ENCODE results near the gene APOL1.

The APOL1 gene

DNA sequence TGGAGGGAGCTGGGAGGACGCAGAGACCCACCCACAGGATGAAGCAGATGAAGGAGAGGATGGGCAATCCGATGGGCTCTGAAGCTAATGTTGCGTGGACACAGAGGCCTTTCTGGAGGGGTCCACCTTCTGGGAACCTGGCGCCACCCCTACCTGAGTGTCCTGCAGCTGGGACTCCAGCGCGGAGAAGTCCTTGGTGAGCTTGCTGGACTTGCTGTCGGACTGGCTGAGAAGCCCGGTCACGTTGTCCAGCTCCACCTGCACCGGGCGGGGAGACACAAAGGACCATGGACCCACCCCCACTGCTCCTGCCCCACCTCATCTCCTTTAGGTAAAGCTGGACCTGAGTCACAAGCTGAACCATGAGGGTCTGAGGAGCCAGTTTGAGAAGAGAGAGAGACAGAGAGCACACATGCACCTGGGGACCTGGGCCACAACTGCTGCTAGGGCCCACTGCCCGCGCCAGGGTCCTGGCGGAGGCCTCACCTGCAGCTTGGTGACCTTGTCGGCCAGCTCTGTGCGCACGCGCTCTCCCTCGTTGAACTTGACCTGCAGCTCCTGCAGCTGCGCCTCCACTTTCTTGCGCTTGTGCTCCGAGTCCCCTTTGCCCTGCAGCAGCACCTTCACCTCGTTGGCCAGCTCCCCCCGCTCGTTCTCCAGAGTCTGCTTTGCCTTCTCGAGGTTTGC, 40.8 kb downstream of the APOL1 start:
- no peak for DNase-seq

DNA sequence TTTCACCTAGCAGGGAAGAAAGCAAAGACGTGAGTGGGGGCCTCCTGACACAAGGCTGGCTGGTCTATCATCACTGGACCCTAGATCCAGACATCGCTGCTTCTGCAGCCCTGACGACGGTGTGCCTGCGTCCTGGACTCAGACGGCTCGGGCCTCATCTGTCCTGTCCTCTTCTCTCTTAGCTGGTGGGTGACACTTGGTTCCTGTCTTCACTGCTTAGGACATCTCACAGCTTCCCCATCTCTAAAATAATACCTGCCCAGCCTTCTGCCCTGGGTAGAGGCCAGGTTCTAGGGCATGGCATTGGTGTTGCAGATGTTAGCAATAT, 41.3 kb downstream of the APOL1 start:
- DNase-seq, result no peak

DNA sequence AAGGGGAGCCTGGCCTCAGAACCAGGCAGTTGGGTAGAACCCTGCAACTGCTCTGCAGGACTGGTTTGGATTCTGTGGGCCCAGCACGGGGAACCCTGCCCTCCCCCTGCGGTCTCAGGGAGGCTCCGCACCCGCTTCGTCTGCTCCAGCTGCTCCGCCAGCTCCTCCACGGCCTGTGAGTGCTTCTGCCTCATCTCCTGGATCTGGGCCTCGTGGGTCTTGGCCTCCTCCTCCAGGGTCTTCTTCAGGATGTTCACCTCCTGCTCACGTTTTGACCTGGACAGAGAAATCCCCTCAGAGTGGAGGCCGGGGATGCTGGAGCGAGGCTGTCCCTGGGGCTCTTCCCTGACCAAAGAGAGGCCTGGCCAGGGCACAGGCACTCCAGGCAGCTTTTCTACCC, 41.9 kb downstream of the APOL1 start:
- no peak for DNase-seq

DNA sequence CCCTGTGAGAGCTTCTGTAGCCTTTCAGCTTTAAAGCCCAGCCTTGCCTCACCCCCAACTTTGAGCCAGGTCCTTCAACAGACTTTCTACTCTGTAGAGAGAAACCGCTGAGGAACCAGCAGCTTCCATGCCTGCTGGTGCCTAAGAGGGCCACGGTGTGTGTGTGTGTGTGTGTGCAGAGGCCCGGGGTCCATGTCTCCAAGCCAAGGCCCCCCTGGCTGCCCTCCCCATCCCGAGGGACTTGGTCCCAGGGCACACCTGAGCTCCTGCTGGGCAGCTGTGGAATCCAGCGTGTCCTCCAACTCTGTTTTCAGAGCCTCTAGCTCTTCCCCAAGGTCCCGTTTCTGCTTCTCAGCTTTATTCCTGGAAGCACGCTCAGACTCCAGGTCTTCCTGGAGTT, 42.3 kb downstream of the APOL1 start:
- no peak for DNase-seq

DNA sequence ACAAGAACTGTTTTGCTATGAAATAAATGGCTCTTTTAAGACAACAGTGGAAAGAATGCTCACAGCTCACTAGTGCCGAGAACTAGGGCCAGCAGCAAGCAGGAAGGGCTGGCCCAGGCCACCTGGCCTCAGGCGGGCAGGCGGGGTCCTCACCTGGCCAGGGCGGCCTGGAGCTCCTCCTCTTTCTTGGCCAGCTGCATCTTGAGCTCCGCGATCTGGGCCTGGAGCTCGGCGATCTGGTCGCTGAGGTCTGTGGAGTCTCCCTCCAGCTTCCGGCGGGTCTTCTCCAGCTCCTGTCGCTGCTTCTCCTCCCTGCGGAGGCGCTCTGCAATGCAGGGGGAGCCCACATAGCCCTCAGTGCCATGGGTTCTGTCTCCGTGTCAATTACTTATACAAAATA, 43.8 kb downstream of the APOL1 start:
- no peak for DNase-seq

DNA sequence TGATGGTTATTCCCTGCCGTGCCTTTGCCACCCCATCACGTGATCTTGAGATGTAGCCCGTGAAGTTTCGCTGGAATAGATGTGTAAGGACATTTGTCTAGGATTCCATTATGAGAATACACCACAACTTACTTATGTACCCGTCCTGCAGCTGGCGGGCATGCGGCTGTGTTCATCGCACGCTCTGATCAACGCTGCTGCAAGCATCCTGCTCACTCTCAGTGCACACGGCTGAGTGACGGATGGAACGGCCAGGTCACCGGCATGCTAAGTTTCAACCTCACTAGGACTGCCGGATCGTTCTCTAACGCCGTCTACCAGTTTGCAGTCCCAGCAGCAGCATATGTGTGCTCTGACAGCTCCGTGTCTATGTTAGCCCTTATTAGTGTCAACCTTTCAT, 44.6 kb downstream of the APOL1 start:
- no peak for DNase-seq

DNA sequence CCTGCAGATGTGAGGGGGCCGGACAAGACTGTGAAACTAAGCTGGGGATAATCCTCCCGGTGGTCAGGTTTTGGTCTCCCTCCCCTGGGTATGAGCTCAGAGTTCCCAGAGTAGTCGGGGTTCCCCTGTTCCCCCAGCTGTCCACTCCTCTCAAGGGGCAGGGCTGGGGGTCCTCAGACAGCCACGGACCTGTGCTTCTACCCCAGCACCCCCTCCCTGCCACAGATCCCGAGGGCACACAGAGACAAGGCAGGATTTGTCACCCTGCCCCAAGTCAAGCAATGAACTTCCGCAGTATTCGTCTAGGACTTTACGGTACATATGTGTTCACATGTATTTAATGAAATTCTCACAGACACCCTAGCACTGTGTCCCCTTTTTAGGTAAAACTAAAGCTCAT, 45.2 kb downstream of the APOL1 start:
- no peak for DNase-seq

DNA sequence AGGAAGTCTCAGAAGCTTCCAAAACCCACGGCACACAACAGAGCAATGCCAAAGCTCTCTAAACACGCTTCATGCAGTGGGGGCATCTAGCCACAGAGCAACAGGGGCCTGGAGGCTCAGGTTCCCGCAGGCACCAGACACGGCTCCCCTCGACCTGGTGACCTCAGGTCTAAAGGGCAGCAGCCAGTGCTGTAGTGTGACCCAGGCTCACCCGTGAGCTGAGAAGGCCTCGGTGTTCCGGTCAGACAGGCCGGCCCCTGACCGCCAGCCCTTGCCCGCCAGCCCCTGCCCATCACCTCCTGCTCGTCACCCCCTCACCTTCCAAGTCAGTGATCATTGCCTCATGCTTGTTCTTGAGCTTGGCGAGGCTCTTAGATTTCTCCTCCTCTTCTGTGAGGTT, 45.7 kb downstream of the APOL1 start:
- no peak for DNase-seq

DNA sequence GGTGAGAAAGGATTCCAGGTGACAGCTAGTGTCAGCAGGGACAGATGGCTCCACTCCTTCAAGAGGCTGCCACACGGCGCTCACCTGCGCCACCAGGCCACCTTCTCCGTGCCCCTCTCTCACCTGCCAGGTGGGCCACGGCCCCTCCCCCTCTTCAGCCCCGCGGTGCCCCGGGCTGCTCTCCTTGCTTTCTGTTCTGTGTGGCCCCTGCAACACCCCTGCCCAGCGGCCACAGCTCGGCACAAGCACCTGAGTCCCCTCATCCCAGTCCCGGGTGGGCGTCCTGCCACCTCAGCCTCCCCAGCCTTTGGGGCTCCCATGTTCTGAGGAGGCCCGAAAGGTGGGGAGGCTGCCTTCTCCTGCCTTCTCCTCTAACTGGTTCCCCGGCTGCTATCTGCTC, 46.4 kb downstream of the APOL1 start:
- DNase-seq, result no peak

DNA sequence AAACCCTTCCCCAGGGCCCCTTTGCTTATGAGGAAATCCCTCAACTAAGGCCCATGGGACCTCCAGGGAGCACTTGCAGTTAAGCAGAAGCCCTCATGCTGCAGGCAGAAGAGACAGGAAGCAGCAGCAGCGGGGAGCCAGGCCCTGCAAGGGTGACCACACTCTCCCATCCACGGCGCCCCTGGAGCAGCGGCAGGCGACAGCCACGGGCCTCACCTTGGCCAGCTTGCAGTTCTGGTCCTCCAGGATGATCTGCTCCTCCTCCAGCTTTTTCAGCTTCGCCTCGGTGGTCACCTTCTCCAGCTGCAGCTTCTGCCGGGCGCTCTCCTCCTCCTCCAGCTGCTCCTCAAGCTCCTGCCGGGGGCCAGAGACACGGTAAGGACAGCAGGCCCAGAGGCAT, 47.0 kb downstream of the APOL1 start:
- DNase-seq, result no peak

DNA sequence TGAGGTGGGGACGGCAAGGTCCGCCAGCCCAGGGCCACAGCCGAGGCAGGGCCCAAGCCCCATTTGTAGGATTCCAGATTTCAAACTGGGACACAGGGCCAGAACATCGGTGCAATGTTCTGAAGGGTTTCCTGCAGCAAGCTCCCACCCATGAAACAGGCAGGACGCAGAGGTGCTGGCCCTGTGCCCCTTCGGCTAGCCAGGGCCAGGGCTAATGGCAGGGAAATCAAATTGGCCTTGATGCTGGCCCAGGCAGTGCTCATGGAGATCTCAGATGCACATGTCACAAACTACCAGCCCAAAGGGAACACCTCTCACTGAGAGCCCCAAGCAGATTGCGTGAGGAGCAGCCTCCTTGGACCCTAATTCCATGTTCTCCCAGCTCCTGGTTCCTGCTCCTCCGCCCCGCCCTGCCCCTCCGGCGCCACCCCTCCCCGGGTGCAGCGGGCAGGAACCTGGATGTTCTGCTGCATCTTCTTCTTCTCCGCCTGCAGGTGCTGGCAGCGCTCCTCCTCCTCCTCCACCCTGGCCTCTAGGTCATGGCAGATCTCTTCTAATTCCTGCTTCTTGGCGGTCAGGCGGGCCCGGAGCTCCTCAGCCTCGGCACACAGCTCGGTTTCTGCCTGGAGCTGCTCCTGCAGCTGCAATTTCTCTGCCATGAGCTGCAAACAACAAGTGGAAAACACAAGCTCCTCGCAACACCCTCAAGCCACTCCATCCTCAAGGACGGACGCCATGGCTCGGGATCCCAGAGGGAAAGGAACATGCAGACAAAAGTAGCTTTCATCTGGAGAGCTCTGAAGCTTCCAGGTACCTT, 47.7 kb downstream of the APOL1 start:
- DNase-seq, result no peak

DNA sequence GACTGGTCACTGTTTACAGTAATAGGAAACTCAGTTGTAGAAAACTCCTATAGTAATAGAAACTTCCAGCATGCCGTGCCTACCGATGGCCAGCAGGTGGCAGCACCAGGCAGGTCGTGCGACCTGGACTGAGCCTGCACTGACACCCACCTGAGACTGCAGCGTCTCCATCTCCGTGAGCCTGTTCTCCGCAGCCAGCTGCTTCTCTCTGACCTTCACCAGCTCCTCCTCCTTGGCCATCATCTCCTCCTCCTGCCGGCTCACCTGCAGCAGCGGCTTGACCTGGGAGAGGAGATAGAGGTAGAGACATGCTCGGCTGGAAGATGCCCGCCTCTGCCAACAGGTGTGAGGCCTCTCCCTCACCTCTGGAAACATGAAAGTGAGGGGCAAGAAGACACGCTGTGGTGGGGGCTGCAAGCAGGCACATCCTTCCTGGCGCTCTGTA, 48.5 kb downstream of the APOL1 start:
- DNase-seq, result peak; percentile 48

DNA sequence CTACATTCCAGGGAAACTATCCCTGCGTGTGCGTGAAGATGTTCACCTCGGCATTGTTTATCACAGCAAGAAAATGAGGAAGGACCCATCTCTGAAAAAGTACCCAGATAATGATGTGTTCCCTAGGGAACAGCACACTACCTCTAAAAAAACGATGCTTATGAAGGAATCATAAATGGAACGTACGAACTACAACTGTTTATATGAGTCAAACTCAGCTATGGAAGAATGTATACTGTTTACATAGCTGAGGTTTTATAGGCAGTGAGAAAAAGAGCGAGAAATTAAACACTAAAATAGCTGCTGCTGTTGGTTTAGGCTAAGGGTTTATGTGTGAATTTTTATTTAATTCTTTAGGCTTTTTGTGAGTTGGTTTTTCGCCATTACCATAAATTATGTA, 48.9 kb downstream of the APOL1 start:
- peak; percentile 75 for DNase-seq

DNA sequence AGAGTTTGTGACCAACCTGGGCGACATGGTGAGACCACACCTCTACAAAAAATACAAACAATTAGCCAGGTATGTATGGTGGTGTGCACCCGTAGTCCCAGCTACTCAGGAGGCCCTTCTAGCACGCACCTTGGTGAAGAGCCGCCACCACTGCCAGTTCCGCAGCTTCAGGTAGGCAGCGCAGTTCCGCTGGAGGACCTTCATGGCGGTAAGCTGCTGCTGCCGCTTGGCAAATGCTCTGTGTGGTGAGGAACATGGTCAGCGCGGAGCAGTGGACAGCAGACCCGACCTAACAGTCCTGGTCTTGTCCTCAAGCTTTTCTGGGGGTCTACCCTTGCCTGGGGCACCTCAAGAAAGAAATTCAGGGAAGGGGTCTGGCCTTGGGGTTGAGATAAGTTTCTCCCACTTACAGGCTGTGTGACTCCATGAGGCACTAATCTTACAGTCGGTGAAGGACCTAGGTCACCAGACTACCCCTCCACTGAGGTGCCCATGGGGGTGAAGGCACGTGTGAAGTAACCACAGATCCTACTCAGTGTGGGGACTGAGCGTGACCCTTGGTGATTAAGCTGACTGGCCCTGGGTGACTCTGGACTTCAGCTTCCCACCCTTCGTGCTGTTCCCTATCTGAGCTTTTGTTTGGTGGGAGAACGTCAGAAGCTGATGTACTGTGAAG, 49.6 kb downstream of the APOL1 start:
- DNase-seq, result no peak

DNA sequence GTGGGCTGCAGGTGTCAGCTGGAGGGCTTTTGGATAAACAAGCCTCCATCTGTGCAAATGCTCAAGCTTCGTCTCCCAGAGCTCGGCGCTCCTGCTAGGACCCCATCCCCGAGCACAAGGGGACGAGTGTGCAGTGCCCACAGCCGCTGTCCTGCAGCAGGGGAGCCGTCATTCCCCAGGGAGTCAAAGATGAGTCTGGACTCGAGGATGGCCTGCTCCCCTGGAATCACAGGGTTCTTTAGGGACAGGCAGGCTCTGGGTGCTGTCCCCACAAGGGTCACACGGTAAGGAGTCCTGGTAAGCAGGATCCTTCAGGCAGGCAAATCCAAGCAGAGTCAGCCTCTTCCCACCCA, 50.2 kb downstream of the APOL1 start:
- DNase-seq, result no peak

DNA sequence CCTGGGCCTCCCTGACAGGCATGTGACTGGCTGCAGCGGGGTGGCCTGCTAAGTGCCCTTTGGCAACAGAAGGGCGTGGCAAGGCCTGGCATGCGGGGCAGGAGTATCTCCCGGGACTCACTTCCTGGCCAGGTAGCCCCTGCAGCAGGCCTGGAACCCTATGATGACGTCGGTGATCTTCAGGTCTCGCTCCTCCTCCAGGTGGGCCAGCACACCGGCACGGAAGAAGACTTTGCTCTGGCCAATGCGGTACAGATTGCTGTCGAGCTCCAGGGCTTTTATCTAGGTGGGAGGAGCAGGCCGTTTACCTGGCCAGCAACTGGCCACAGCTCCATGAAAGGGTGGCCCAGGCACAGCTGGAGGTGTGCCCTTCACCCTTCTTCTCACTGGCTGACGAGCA, 50.9 kb downstream of the APOL1 start:
- DNase-seq, result no peak

DNA sequence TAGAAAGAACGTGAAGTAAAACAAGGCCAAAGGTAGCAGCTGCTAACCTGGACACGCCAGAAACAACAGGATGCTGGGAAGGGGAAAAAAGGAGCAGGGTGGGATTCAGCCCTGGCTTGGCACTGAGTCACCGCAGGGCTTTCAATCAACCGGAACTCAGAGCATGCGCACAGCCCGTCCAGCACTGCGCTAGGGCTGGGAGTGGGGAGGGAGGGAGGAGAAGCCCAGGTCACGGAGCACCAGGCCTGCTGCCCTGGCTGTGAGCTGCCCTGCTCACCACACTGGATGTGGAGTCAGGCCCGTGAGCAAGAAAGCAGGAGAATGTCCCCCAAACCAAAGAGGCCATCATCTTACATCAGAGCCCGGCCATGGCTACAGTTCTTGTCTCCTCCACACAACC, 51.5 kb downstream of the APOL1 start:
- no peak for DNase-seq

DNA sequence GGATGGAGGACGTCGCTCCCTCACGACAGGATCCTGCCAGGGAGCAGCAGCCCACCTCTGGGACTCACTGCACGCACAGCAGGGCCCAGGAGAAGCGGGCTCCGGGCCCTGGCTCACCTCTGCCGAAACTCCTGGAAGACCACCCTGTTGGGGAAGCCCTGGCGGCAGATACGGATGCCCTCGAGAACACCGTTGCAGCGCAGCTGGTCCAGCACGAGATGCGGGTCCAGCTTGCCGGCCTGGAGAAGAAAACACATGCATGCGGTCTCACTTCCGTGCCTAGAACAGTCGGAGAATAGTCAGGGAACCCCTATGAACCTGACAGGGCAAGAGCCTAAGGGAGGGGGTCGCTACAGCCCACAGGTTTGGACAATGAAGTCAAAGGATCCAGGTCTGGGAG, 52.9 kb downstream of the APOL1 start:
- no peak for DNase-seq

DNA sequence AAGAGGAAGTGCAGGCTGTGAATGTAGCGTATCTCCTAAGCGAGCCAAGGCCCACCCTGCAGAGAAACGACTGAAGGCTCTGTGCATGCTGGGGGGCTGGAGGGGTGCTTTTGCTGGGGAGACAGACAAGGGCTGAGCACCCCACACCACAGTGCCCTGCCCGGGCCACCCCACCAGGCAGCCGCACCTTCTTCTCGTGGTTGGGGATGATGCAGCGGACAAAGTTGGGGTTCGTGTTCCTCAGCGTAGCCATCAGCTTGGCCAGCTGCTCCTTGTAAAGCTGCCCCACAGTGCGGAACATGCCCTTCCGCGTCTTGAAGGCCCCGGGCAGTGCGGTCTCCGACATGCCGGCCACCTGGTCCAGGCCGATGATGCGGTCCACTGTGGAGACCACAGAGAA, 53.3 kb downstream of the APOL1 start:
- no peak for DNase-seq

DNA sequence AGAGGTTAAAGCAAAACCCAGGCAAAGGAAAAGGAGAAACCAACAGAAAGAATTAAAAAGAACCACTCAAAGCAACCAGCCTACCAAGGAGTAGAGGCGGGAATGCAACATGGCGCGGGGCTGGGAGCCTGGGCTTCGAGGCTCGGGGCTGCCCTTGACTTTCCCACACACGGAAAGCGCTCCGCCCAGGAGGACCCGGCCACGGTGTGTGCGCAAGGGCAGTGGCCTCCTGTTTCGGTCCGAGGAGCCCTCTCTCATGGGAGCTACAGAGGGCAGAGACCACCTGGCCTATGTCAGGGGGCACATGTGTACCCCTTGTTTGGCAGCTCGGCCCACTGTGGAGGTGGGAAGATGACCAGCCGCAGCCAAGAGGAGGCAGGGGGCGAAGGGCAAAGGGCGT, 55.9 kb downstream of the APOL1 start:
- DNase-seq, result no peak

DNA sequence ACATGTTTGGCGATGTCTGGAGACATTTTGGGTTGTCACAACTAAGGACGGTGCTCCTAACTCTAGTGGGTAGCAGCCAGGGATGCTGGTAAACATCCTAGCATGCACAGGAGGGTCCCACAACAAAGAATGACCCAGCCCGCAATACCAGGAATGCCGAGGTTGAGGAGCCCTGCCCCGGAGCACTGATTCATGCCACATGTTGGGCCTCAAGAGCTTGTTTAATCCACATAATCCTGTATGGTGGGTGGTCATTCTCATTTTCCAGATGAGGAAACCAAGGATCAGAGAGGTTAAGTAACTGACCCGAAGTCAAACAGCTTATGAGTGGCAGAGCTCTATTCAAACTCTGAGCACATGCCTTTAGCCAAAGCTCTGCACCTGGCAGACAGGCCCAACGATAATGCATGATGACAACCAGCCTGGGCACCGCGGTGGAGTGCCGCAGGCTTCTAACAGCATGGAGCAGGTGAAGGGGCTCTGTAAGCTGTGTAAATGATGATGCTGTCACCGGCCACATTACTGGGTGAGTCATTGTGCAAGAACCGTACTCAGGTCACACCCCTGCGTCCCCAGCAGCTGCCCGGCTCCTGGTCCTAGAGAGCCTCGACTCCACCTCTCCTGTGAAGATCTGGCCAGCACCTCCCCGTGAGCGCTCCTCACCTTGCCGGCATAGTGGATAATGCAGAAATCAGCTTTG, 58.6 kb downstream of the APOL1 start:
- DNase-seq, result no peak

DNA sequence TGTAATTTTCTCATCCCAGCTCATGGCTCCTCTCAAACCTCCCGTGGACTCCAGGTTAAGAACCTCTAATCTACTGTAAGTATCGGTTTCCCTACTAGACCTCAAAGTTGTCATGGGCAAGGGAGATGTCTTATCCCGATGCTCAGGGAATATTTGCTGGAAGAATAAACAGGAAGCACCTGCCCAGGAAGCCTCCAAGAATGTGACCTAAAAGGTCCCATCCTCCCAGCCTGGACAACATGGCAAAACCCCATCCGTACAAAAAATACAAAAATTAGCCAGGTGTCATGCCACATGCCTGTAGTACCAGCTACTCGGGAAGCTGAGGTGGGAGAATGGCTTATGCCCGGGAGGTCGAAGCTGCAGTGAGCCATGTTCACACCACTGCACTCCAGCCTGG, 62.4 kb downstream of the APOL1 start:
- no peak for DNase-seq

DNA sequence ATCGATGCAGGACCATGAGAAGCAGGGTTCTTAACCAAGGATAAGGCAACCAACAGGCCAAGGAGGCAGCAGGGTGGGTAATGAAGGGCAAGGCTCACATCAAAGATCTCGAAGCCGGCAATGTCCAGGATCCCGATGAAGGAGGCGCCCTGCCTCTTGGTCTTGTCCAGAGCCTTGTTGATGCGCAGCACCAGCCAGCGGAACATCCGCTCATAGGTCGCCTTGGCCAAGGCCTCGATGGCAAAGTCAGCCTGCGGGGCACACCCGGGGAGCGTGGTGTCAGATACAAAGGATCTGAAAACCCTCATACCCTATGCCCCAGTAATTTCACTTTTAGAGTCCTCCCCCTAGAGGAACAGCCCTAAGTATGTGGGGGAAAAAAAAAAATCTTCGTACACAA, 63.5 kb downstream of the APOL1 start:
- DNase-seq, result no peak
